GM12878 (cell line): ENCODE data around the gene PALLD.

Source experiments
- ASH2L ChIP-seq: fragments of 300-600, 200-600 bp; sonication (generic); IDR thresholded peaks from 2 replicates; pipeline ENCODE4 v1.6.1; 2017; ENCODE audit warnings: low read depth, mild to moderate bottlenecking, borderline replicate concordance
- BHLHE40 ChIP-seq, 2 experiments: fragments of 450-650 bp in 1 of 2; IDR thresholded peaks; 2 replicates each; pipeline ENCODE4 v1.6.1; 2011 to 2017; ENCODE audit warnings: low read depth in 2 of 2, borderline replicate concordance in 1 of 2, improper control_type of control experiment in 1 of 2, low read length in 1 of 2, mild to moderate bottlenecking in 1 of 2
- CTCF ChIP-seq, 3 experiments: IDR thresholded peaks in 2 of 3; conservative IDR thresholded peaks in 1 of 3; 2 replicates each; pipeline ENCODE4 v1.5.1; 2011; ENCODE audit warnings: low read depth in 3 of 3, low read length in 3 of 3, mild to moderate bottlenecking in 3 of 3, control low read depth in 2 of 3, moderate library complexity in 2 of 3, inconsistent platforms in 1 of 3, mixed read lengths in 1 of 3; ENCODE audit not compliant: control insufficient read depth in 2 of 3, insufficient read depth in 1 of 3; ENCODE audit errors: extremely low read depth in 1 of 3
- EZH2 ChIP-seq: IDR thresholded peaks from 2 replicates; pipeline ENCODE4 v1.6.1; 2012; ENCODE audit warnings: low read depth, mild to moderate bottlenecking, control low read depth, inconsistent platforms, low read length, borderline replicate concordance; ENCODE audit not compliant: control insufficient read depth
- HCFC1 ChIP-seq: fragments of 150-350 bp; IDR thresholded peaks from 2 replicates; pipeline ENCODE4 v1.6.1; 2014; ENCODE audit warnings: low read length
- HDAC6 ChIP-seq: fragments of 200-600 bp; sonication (generic); IDR thresholded peaks from one replicate; pipeline ENCODE4 v1.8.0; 2017; ENCODE audit warnings: antibody characterized with exemption; ENCODE audit not compliant: unreplicated experiment
- KDM1A ChIP-seq: fragments of 200-600 bp; sonication (generic); IDR thresholded peaks from 2 replicates; pipeline ENCODE4 v1.6.1; 2016; ENCODE audit warnings: borderline replicate concordance
- POLR2AphosphoS2 ChIP-seq: IDR thresholded peaks from 2 replicates; pipeline ENCODE4 v1.6.1; 2011; ENCODE audit warnings: low read depth, mild to moderate bottlenecking, low read length, improper control_type of control experiment, moderate library complexity
- POLR2AphosphoS5 ChIP-seq: IDR thresholded peaks from 2 replicates; pipeline ENCODE4 v1.6.1; 2011; ENCODE audit warnings: mild to moderate bottlenecking, low read length, inconsistent platforms
- SP1 ChIP-seq: IDR thresholded peaks from one replicate; pipeline ENCODE4 v1.6.1; 2011; ENCODE audit warnings: low read depth, low read length
- TAF1 ChIP-seq: IDR thresholded peaks from 2 replicates; pipeline ENCODE4 v1.6.1; 2011; ENCODE audit warnings: mild to moderate bottlenecking, low read depth, low read length, borderline replicate concordance
- USF1 ChIP-seq: IDR thresholded peaks from 2 replicates; pipeline ENCODE4 v1.6.1; 2011; ENCODE audit warnings: borderline replicate concordance, low read depth, mild to moderate bottlenecking, moderate library complexity, mixed read lengths, low read length; ENCODE audit not compliant: insufficient read depth; ENCODE audit errors: extremely low read length
- ZBED1 ChIP-seq: IDR thresholded peaks from 2 replicates; pipeline ENCODE4 v1.6.1; 2016; ENCODE audit warnings: borderline replicate concordance

DNA sequence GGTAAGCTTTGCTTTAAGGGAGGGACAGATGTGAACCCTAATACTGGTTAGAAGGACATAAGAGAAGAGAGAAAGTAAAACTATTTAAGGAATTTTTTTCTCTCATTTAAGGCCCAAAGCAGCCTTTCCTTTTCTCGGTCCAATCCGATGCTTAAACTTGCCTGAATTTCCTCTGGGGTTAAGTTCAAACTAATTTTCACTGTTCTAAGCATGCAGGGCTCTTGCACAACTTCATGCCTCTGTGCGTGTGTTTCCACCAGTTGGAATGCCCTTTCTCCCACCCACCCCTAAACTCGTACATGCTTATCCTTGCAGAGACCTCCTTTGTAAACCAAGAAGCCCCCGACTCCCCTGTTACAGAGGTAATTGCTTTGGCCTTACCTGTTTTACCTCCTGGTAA is 308.5 kb downstream of the PALLD start:
- TF ChIP-seq POLR2AphosphoS5 (no peak), HCFC1 (no peak), USF1 (no peak), ZBED1 (no peak), POLR2AphosphoS2 (no peak), EZH2 (no peak), SP1 (no peak), HDAC6 (no peak), TAF1 (no peak), KDM1A (no peak), CTCF (IDR thresholded peaks at IDR 0.05 in 2 of 3, conservative IDR thresholded peaks at IDR 0.05 in 1 of 3; ENCODE audit: control insufficient read depth in 2 of 3, extremely low read depth in 1 of 3, insufficient read depth in 1 of 3, low read depth in 3 of 3, low read length in 3 of 3) (no peak), ASH2L (no peak), BHLHE40 (IDR thresholded peaks at IDR 0.05; ENCODE audit: borderline replicate concordance in 1 of 2, low read depth in 2 of 2, low read length in 1 of 2) (no peak)
